Cardiac muscle cell (in vitro differentiated cells and primary cell): ENCODE data around the gene SLF2. TPM values are rescaled to one million over a fixed set of nuclear protein-coding genes. Genes with fewer than 3 reads are reported as not detected.
A peak's percentile ranks its signal among the peaks of the same experiment; 100 is the strongest.

Experiments used
- DNase-seq, 2 donors: peaks; one replicate each; pipeline versions ENCODE4 v3.0.0 to v3.0.0-alpha.2; 2010 to 2017; ENCODE audit warnings: low read depth in 1 of 2, low spot score in 1 of 2
- H3K27ac ChIP-seq: fragments of 200-600 bp; sonication (generic); 2 replicates; pipeline ENCODE4 v1.5.1; 2016
- H3K27me3 ChIP-seq: fragments of 200-600 bp; sonication (generic); 2 replicates; pipeline ENCODE4 v1.6.0; 2016; ENCODE audit warnings: control low read depth
- H3K36me3 ChIP-seq: fragments of 200-600 bp; sonication (generic); 2 replicates; pipeline ENCODE4 v1.5.1; 2016; ENCODE audit warnings: control low read depth
- H3K4me1 ChIP-seq: fragments of 200-600 bp; sonication (generic); 2 replicates; pipeline ENCODE4 v1.8.1; 2017; ENCODE audit warnings: low read depth, mild to moderate bottlenecking, mixed run types
- H3K4me3 ChIP-seq: fragments of 200-600 bp; sonication (generic); 2 replicates; pipeline ENCODE4 v1.5.1; 2016; ENCODE audit warnings: mild to moderate bottlenecking
- H3K9me3 ChIP-seq: fragments of 200-600 bp; sonication (generic); 2 replicates; pipeline ENCODE4 v1.5.1; 2017; ENCODE audit warnings: low read depth, mild to moderate bottlenecking, control low read depth
- polyA plus RNA-seq: library from polyadenylated mRNA; unstranded; fragments of >200 nt; fragmentation: Nextera tagmentation; extraction: Ambion mirVana; gene quantifications from 2 replicates; pipeline ENCODE4 v1.2.1, GENCODE V29; 2016
- total RNA-seq: library from RNA; depleted of rRNA; stranded (reverse); fragments of >200 nt; gene quantifications from 2 replicates; pipeline ENCODE4 v1.2.3, GENCODE V29; 2016
- TF ChIP-seq, protein P1 (sequence below): IDR thresholded peaks from 2 replicates; pipeline ENCODE4 v1.5.1; 2012; ENCODE audit warnings: low read depth, mild to moderate bottlenecking, low read length

The SLF2 gene
- total and polyA plus RNA-seq, 2 experiments from 2014 or later = 33.7 to 37.8 TPM

DNA sequence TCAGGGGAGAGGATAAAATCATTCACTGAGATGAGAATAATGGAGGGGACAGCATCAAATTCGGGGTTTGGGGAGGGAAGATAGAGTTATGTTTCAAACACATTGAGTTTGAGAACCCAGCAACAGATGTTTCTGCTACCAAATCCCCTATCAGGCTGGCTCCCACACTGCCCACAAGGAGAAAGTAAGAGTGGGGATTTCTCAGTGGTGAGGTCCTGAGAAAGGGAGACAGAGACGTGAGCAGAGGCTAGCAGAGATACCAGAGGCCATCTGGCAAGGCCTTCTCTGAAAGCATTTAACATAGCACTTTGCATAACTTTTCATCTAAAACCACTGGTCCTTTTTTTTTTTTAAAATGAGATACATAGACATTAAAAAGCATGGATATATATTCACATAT lies 7.8 kb upstream of the SLF2 start:
- H3K4me3 ChIP-seq = no peak overlapping the region
- H3K4me1 ChIP-seq = peaks cover 7% of the 10 kb centered on the region
- DNase-seq = no peak
- no peaks in the 10 kb centered on the region for H3K27me3 ChIP-seq
- no peak overlapping the region for H3K27ac ChIP-seq
- TF ChIP-seq, protein P1, sequence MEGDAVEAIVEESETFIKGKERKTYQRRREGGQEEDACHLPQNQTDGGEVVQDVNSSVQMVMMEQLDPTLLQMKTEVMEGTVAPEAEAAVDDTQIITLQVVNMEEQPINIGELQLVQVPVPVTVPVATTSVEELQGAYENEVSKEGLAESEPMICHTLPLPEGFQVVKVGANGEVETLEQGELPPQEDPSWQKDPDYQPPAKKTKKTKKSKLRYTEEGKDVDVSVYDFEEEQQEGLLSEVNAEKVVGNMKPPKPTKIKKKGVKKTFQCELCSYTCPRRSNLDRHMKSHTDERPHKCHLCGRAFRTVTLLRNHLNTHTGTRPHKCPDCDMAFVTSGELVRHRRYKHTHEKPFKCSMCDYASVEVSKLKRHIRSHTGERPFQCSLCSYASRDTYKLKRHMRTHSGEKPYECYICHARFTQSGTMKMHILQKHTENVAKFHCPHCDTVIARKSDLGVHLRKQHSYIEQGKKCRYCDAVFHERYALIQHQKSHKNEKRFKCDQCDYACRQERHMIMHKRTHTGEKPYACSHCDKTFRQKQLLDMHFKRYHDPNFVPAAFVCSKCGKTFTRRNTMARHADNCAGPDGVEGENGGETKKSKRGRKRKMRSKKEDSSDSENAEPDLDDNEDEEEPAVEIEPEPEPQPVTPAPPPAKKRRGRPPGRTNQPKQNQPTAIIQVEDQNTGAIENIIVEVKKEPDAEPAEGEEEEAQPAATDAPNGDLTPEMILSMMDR = no peak
- H3K9me3 ChIP-seq = no peaks in the 10 kb centered on the region
- H3K36me3 ChIP-seq = no peaks in the 10 kb centered on the region

GRCh38 chr10:100907175-100907574 lies 5.6 kb upstream of the SLF2 start:
- TF ChIP-seq, protein P1 = no peak
- no peaks in the 10 kb centered on the region for H3K27me3 ChIP-seq
- peaks cover 11% of the 10 kb centered on the region for H3K4me1 ChIP-seq
- H3K4me3 ChIP-seq = no peak overlapping the region
- no peak overlapping the region for H3K27ac ChIP-seq
- H3K36me3 ChIP-seq = no peaks in the 10 kb centered on the region
- DNase-seq = no peak
- no peaks in the 10 kb centered on the region for H3K9me3 ChIP-seq

DNA sequence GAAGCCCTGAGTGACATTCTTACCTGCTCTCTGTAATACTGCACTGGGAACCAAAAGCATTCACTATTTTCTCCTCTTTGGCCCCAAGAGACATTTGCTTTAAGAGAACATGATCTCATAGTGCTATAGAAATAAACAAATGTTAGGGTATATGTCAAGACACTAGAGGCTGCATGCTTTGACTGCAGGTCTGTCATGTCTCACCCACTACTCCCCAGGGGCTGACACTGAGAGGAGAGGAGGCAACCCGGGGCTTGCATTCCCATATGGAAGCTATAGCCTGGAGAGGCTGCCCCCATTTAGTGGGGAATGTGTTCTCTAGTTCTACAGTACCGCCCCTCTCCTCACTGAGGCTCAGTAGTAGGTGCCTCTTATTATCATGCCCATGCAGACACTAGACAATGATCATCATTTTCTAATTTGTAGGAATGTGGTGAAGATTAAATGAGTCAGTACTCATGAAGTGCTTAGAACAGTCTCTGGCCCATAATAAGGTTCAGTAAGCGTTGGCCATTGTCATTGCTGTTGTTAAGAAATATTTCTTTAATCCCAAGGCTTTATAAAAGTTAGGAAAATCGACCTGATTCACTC lies 4.9 kb upstream of the SLF2 start:
- Histone ChIP-seq H3K27ac (no peak overlapping the region), H3K9me3 (no peaks in the 10 kb centered on the region), H3K4me3 (no peak overlapping the region), H3K4me1 (peaks cover 12% of the 10 kb centered on the region), H3K27me3 (no peaks in the 10 kb centered on the region), H3K36me3 (no peaks in the 10 kb centered on the region)
- no peak for DNase-seq
- TF ChIP-seq, protein P1 = no peak

DNA sequence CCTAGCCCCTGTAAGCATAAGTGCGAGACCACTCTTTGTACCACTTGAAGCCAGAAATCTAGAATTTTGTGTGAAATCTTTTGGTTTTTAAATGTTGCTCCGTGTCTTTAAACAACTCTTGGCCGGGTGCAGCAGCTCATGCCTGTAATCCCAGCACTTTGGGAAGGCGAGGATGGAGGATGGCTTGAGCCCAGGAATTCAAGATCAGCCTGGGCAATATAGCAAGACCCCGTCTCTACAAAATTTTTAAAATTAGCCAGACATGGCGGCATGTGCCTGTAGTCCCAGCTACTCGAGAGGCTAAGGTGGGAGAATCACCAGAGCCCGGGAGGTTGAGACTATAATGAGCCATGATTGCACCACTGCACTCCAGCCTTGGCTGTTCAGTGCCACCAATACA lies 4.4 kb upstream of the SLF2 start:
- Histone ChIP-seq H3K4me3 (no peak overlapping the region), H3K9me3 (no peaks in the 10 kb centered on the region)

DNA sequence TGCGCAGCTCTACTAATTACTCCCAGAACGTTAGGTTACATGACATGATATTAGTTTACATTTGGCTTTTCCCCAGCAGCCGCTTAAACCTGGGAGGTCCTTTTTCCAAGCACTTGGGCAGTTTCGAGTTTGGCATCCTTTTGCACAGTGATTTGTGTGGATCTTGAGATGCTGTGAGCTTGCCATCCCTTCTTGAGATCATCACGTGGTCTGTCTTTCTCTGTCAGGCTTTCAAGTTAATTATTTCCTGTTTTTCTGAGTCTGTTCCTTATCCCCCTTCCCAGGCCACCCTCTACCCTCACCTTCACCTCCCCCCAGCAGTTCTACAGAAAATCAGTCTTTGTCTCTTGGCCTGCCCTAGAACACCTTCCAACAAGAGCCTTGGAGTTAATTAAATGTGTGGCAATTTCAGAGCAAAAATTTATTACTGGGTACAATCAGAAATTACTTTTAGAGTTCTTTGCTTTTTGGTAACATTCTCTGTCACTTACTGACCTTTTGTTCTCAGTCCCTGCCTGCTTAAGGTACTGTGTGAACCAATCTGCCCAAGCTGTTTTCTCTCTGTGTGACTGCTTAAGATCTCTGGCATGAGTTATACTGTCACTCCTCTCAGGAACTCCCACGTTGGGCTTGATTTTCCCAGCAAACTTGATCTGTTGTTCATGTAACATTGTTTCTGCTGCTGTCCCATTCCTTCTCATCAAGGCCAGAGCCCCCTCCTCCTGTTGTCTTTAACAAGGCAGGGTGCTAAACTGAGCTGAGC lies 3.1 kb upstream of the SLF2 start:
- no peak overlapping the region for H3K4me3 ChIP-seq
- H3K4me1 ChIP-seq = peaks cover 20% of the 10 kb centered on the region
- H3K9me3 ChIP-seq = no peaks in the 10 kb centered on the region
- DNase-seq = peak in 1 of 2 donors; percentile 54
- H3K27me3 ChIP-seq = no peaks in the 10 kb centered on the region
- H3K27ac ChIP-seq = peak overlapping the region; percentile 58
- H3K36me3 ChIP-seq = no peaks in the 10 kb centered on the region
- TF ChIP-seq, protein P1 = no peak

More for the DNA sequence above, 4.4 kb upstream of the SLF2 start:
- H3K36me3 ChIP-seq = no peaks in the 10 kb centered on the region
- DNase-seq = no peak
- TF ChIP-seq, protein P1 = no peak
- H3K27ac ChIP-seq = no peak overlapping the region
- H3K27me3 ChIP-seq = no peaks in the 10 kb centered on the region
- peaks cover 12% of the 10 kb centered on the region for H3K4me1 ChIP-seq
